Tibial nerve (tissue), 3 donors: ENCODE measurements around the gene MAP4.

Experiments used
- POLR2A ChIP-seq, 2 donors: fragments of 450-650 bp; IDR thresholded peaks; one replicate each; pipeline ENCODE4 v1.6.1; 2017; ENCODE audit warnings: antibody characterized with exemption in 2 of 2, mild to moderate bottlenecking in 2 of 2, moderate library complexity in 2 of 2
- TF ChIP-seq, protein P1 (sequence below), 5 experiments: fragments of 200-600 bp in 3 of 5; fragments of 450-650 bp in 2 of 5; sonication (generic) in 3 of 5; IDR thresholded peaks; one replicate each; pipeline ENCODE4 v1.5.1; 2016 to 2019; ENCODE audit warnings: antibody characterized with exemption in 5 of 5, mild to moderate bottlenecking in 3 of 5, moderate library complexity in 2 of 5

DNA sequence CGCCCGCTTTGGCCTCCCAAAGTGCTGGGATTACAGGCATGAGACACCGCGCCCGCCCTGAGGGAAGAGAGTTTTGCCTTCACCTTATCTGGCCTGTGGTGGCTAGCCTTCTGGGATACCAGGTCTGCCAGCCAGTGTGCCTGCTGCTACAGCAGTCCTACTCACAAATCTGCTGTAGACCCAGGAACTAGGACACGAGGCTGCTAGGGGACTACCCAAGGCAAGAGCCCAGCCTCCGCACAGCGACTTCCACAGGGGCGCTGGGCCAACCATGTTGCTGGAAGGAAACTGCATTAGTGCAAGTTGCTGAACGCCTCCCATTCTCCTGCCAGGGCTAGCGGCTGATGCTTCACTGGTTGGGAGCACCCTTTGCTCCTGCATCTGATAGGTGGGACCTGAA, 159.5 kb downstream of the MAP4 start:
- TF ChIP-seq, protein P1, sequence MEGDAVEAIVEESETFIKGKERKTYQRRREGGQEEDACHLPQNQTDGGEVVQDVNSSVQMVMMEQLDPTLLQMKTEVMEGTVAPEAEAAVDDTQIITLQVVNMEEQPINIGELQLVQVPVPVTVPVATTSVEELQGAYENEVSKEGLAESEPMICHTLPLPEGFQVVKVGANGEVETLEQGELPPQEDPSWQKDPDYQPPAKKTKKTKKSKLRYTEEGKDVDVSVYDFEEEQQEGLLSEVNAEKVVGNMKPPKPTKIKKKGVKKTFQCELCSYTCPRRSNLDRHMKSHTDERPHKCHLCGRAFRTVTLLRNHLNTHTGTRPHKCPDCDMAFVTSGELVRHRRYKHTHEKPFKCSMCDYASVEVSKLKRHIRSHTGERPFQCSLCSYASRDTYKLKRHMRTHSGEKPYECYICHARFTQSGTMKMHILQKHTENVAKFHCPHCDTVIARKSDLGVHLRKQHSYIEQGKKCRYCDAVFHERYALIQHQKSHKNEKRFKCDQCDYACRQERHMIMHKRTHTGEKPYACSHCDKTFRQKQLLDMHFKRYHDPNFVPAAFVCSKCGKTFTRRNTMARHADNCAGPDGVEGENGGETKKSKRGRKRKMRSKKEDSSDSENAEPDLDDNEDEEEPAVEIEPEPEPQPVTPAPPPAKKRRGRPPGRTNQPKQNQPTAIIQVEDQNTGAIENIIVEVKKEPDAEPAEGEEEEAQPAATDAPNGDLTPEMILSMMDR (IDR thresholded peaks at IDR 0.05), result no peak
- no peak for TF ChIP-seq POLR2A (IDR thresholded peaks at IDR 0.05)
